Chondrocyte (in vitro differentiated cells): Measurements from ENCODE around the gene SMOC1. TPM values are rescaled to one million over a fixed set of nuclear protein-coding genes. Genes with fewer than 3 reads are reported as not detected.

ENCODE experiments used
- DNase-seq: peaks from one replicate; pipeline ENCODE4 v3.0.0; 2021; ENCODE audit warnings: mixed read lengths, low spot score
- H3K27ac Mint-ChIP-seq: one replicate; pipeline ENCODE4 v1.8.0; 2021; ENCODE audit warnings: mild to moderate bottlenecking, moderate library complexity, mixed read lengths; ENCODE audit not compliant: unreplicated experiment
- H3K27me3 Mint-ChIP-seq: 2 replicates; pipeline ENCODE4 v1.8.0; 2021; ENCODE audit warnings: low read depth, mixed read lengths
- H3K36me3 Mint-ChIP-seq: 2 replicates; pipeline ENCODE4 v1.8.0; 2021; ENCODE audit warnings: low read depth, mixed read lengths
- H3K4me1 Mint-ChIP-seq: 2 replicates; pipeline ENCODE4 v1.8.0; 2021; ENCODE audit warnings: low read depth, mild to moderate bottlenecking, mixed read lengths
- H3K4me3 Mint-ChIP-seq: one replicate; pipeline ENCODE4 v1.8.0; 2021; ENCODE audit warnings: mild to moderate bottlenecking, moderate library complexity, mixed read lengths; ENCODE audit not compliant: unreplicated experiment
- H3K9me3 Mint-ChIP-seq: 2 replicates; pipeline ENCODE4 v1.8.0; 2021; ENCODE audit warnings: low read depth, mixed read lengths
- CTCF ChIP-seq: fragments of 200-600 bp; sonication (generic); IDR thresholded peaks from 2 replicates; pipeline ENCODE4 v1.5.0; 2021; ENCODE audit warnings: antibody characterized with exemption, mild to moderate bottlenecking, moderate library complexity
- total RNA-seq: library from RNA; stranded (reverse); gene quantifications from 3 replicates; pipeline ENCODE4 v1.2.1, GENCODE V29; 2021

The SMOC1 gene
- total RNA-seq, 1 donor from 2014 or later: 1.1 TPM

- TF ChIP-seq CTCF: no peak
- no peaks in the 10 kb centered on the region for H3K4me1 Mint-ChIP-seq
- H3K9me3 Mint-ChIP-seq: no peaks in the 10 kb centered on the region
- DNase-seq: no peak
- no peaks in the 10 kb centered on the region for H3K36me3 Mint-ChIP-seq
- no peak overlapping the region for H3K27ac Mint-ChIP-seq
- H3K4me3 Mint-ChIP-seq: no peak overlapping the region
- peaks cover 9% of the 10 kb centered on the region for H3K27me3 Mint-ChIP-seq
Measured at GRCh38 chr14:69919815-69920214, 40.6 kb downstream of the SMOC1 start.

- Mint-ChIP-seq H3K4me1 (no peaks in the 10 kb centered on the region), H3K4me3 (no peak overlapping the region), H3K27me3 (peaks cover 5% of the 10 kb centered on the region), H3K36me3 (no peaks in the 10 kb centered on the region), H3K9me3 (no peaks in the 10 kb centered on the region), H3K27ac (no peak overlapping the region)
- no peak for DNase-seq
- no peak for TF ChIP-seq CTCF
Measured at GRCh38 chr14:69921052-69921451, 41.8 kb downstream of the SMOC1 start.

GRCh38 chr14:69922198-69922597, 43.0 kb downstream of the SMOC1 start:
- peaks cover 6% of the 10 kb centered on the region for H3K27me3 Mint-ChIP-seq
- no peak overlapping the region for H3K4me3 Mint-ChIP-seq
- H3K4me1 Mint-ChIP-seq: no peaks in the 10 kb centered on the region
- H3K36me3 Mint-ChIP-seq: no peaks in the 10 kb centered on the region
- H3K27ac Mint-ChIP-seq: no peak overlapping the region
- no peak for DNase-seq
- TF ChIP-seq CTCF: no peak
- no peaks in the 10 kb centered on the region for H3K9me3 Mint-ChIP-seq

GRCh38 chr14:69924201-69924600, 45.0 kb downstream of the SMOC1 start:
- Mint-ChIP-seq H3K27me3 (peaks cover 9% of the 10 kb centered on the region), H3K4me3 (no peak overlapping the region), H3K36me3 (no peaks in the 10 kb centered on the region), H3K9me3 (no peaks in the 10 kb centered on the region), H3K4me1 (no peaks in the 10 kb centered on the region), H3K27ac (no peak overlapping the region)
- no peak for DNase-seq
- TF ChIP-seq CTCF: no peak

GRCh38 chr14:69928111-69928523, 48.9 kb downstream of the SMOC1 start:
- DNase-seq: no peak
- Mint-ChIP-seq H3K4me3 (no peak overlapping the region), H3K4me1 (no peaks in the 10 kb centered on the region), H3K9me3 (no peaks in the 10 kb centered on the region), H3K27me3 (peaks cover 29% of the 10 kb centered on the region), H3K27ac (no peak overlapping the region), H3K36me3 (no peaks in the 10 kb centered on the region)
- TF ChIP-seq CTCF: no peak
